ENCODE measurements around the gene TIAM2.

GRCh38 chr6:154960854-154961530 lies 34.1 kb upstream of the TIAM2 start:
- TF ChIP-seq CTCF (IDR thresholded peaks at IDR 0.05) (no peak), POLR2A (IDR thresholded peaks at IDR 0.05) (no peak)

Data from uterus (tissue), 2 donors.